ENCODE measurements around the gene VN1R5. TPM values are rescaled to one million over a fixed set of nuclear protein-coding genes. Genes with fewer than 3 reads are reported as not detected.
"Not testable (repeated sequence)": the region's sequence is repeated elsewhere in the genome, so short reads cannot be mapped to it uniquely, and the experiment has no call there.

Gene VN1R5
- total RNA-seq, result not detected

DNA sequence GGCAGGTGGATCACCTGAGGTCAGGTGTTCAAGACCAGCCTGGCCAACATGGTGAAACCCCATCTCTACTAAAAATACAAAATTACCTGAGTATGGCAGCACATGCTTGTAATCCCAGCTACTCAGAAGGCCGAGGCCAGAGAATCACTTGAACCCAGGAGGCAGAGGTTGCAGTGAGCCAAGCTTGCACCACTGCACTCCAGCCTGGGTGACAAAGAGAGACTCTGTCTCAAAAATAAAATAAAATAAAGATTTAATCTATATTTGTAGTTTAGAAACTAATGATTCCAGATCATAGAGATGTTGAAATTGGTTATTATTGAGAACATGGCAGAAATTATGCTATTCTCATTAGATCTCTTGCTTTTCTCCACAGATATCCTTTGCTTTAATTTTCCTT is at the start of gene VN1R5:
Gene VN1R5, plus strand, starts transcription at position 301 of the 400 bp plus-strand sequence.
- H3K9me3 ChIP-seq; H3K4me3 ChIP-seq; H3K4me1 ChIP-seq; H3K27me3 ChIP-seq; H3K27ac ChIP-seq; intact Hi-C loops (cut with DNase I); H3K36me3 ChIP-seq; DNase-seq (ENCODE audit: low spot score in 2 of 2): not testable (repeated sequence)

DNA sequence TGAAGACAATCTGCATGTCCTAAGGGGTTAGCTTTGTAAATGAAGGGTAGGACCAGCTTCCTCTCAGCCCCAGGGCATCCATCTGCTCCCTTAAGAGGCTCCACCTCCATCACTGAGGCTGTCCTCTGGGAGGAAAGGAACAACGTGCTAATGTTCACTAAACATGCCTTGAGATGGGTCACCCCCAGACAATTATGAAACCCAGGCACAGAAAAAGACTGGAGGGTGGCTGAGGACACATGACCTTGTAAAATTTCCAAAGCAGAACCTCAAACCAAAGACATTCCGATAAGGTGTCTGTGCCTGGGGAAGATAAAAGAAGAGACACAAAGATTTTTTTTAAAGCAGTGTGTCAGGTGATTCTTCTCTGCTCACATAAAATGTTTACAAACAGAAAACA is 46.5 kb upstream of the VN1R5 start:
- TF ChIP-seq, protein P1, sequence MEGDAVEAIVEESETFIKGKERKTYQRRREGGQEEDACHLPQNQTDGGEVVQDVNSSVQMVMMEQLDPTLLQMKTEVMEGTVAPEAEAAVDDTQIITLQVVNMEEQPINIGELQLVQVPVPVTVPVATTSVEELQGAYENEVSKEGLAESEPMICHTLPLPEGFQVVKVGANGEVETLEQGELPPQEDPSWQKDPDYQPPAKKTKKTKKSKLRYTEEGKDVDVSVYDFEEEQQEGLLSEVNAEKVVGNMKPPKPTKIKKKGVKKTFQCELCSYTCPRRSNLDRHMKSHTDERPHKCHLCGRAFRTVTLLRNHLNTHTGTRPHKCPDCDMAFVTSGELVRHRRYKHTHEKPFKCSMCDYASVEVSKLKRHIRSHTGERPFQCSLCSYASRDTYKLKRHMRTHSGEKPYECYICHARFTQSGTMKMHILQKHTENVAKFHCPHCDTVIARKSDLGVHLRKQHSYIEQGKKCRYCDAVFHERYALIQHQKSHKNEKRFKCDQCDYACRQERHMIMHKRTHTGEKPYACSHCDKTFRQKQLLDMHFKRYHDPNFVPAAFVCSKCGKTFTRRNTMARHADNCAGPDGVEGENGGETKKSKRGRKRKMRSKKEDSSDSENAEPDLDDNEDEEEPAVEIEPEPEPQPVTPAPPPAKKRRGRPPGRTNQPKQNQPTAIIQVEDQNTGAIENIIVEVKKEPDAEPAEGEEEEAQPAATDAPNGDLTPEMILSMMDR (IDR thresholded peaks at IDR 0.05), result no peak
- intact Hi-C loops (cut with DNase I), result no loop called here
- no peaks in the 10 kb centered on the region for H3K9me3 ChIP-seq
- H3K27me3 ChIP-seq, result no peaks in the 10 kb centered on the region
- H3K4me3 ChIP-seq, result peak overlapping the region; percentile 73 to 93
- no peak overlapping the region for H3K27ac ChIP-seq
- DNase-seq (ENCODE audit: low spot score in 2 of 2), result no peak
- H3K4me1 ChIP-seq, result peaks cover 4 to 14% of the 10 kb centered on the region in 2 donors
- peaks cover 3 to 7% of the 10 kb centered on the region in 2 donors for H3K36me3 ChIP-seq

DNA sequence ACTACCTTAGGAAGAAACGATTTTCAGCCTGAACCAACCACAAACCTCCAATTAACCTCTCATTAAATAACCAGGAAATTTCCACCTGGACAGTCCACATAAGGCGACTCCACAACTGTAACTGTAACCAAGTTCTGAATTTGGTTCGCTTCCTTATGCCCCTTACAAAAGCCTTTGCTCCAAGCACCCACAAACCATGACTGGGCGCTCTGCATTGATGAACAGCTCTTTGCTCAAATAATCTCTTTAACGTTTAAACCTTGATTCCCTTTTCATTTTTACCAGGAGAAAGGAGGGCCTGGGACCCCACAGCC is 45.9 kb upstream of the VN1R5 start:
- H3K36me3 ChIP-seq, result peaks cover 3 to 7% of the 10 kb centered on the region in 2 donors
- no peak for DNase-seq (ENCODE audit: low spot score in 2 of 2)
- no peaks in the 10 kb centered on the region for H3K27me3 ChIP-seq
- peaks cover 4 to 14% of the 10 kb centered on the region in 2 donors for H3K4me1 ChIP-seq
- peak overlapping the region; percentile 89 to 90 for H3K27ac ChIP-seq
- TF ChIP-seq, protein P1 (IDR thresholded peaks at IDR 0.05), result no peak
- no peaks in the 10 kb centered on the region for H3K9me3 ChIP-seq
- intact Hi-C loops (cut with DNase I), result loop anchor here (2.0 to 5.0 kb wide), 4 partner anchors 38 to 278 kb away; partner anchors contain the start of genes AHCTF1, ZNF124, ZNF496 and ZNF669
- H3K4me3 ChIP-seq, result peak overlapping the region; percentile 73 to 93

DNA sequence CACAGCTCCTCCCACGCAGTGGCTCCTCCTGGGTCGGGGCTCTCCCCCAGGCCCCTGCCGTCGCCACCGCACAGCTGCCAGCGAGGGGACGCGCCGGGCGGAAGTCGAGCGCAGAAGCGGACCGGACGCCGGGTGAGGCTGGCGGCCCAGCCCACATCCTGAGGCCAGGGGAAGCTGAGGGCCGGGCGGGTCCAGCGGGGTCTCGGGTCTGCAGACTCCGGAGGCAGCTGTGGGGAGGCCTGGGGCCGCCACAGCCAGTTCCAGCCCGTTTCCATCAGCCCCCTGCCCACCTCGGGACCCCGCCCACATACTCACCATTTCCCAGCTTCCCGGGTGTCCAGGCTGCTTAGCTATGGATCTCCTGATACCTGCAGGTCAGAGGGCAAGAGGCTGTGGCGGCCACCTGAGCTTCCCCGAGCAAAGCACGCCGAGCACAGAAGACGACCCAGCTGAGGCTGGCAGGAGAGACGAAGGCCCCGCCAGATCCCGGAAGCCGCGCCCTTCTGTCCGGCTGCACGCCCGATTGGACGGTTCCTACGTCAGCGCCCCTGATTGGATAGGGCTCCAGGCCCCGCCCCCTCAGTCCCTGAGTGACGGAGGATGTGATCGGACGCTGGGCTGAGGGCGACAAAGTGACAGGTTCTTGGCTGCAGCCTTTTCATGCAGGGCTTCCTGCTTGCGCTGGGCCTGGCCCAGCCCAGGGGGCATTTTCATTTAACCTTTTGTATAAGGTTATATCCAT is 45.3 kb upstream of the VN1R5 start:
- H3K9me3 ChIP-seq, result no peaks in the 10 kb centered on the region
- peak overlapping the region; percentile 73 to 93 for H3K4me3 ChIP-seq
- peak; percentile 90 to 99 for DNase-seq (ENCODE audit: low spot score in 2 of 2)
- H3K36me3 ChIP-seq, result peaks cover 3 to 7% of the 10 kb centered on the region in 2 donors
- intact Hi-C loops (cut with DNase I), result loop anchor here (1.0 to 5.0 kb wide), 5 partner anchors 38 to 278 kb away; partner anchors contain the start of genes AHCTF1, ZNF124, ZNF496 and ZNF669
- TF ChIP-seq, protein P1 (IDR thresholded peaks at IDR 0.05), result no peak
- H3K4me1 ChIP-seq, result peaks cover 4 to 14% of the 10 kb centered on the region in 2 donors
- H3K27me3 ChIP-seq, result no peaks in the 10 kb centered on the region
- H3K27ac ChIP-seq, result peak overlapping the region; percentile 89 to 90

DNA sequence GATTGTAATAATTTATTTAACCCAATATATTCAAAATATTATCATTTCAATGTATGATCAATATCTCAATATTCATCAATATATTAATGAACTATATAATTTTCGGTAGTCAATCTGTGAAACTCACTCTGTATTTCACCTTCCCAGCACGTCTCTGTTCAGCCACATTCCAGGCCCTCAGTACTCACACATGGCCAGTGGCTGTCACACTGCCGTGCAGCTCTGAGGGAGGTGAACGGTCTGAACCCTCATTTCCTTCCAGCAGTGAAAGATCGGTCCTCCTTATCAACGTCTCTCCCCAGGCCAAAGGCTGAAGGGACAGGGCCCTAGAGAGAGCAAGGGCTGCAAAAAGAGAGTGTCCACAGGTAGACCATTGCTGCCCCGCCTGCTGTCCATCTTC is 44.5 kb upstream of the VN1R5 start:
- Histone ChIP-seq H3K4me1 (peaks cover 4 to 14% of the 10 kb centered on the region in 2 donors), H3K9me3 (no peaks in the 10 kb centered on the region), H3K4me3 (peak overlapping the region in 1 of 2 donors; percentile 73), H3K27me3 (no peaks in the 10 kb centered on the region), H3K27ac (peak overlapping the region in 1 of 2 donors; percentile 1), H3K36me3 (peaks cover 0 to 2% of the 10 kb centered on the region in 2 donors)
- DNase-seq (ENCODE audit: low spot score in 2 of 2), result no peak
- intact Hi-C loops (cut with DNase I), result loop anchor here (1.0 to 5.0 kb wide), 5 partner anchors 39 to 279 kb away; partner anchors contain the start of genes AHCTF1, ZNF124, ZNF496 and ZNF669
- TF ChIP-seq, protein P1 (IDR thresholded peaks at IDR 0.05), result no peak

DNA sequence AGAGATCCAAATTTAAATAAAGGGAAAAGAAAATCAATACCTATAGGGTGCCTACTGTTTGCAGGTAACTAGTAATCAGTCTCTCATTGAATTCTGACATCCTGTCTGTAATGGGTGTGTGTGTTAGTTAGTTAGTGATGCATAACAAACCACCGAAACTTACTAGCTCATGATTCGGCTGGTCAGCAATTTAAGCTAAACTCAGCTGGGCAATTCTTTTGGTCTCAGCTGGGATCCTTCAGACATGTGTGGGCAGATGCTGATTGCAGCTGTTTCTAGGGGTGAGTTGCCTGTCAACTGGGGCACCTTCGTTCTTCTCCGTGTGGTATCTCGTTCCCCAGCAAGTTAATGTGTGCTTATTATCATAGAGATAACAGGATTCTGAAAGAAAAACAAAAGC is 43.9 kb upstream of the VN1R5 start:
- intact Hi-C loops (cut with DNase I), result loop anchor here (5.0 kb wide), 2 partner anchors 40 to 280 kb away; partner anchors contain the start of genes AHCTF1 and ZNF124
- no peaks in the 10 kb centered on the region for H3K27me3 ChIP-seq
- H3K9me3 ChIP-seq, result no peaks in the 10 kb centered on the region
- no peak for DNase-seq (ENCODE audit: low spot score in 2 of 2)
- H3K27ac ChIP-seq, result no peak overlapping the region
- H3K4me1 ChIP-seq, result peaks cover 4 to 14% of the 10 kb centered on the region in 2 donors
- no peak overlapping the region for H3K4me3 ChIP-seq
- H3K36me3 ChIP-seq, result no peaks in the 10 kb centered on the region
- TF ChIP-seq, protein P1 (IDR thresholded peaks at IDR 0.05), result no peak

All from ascending aorta (tissue), 2 donors.